Effector memory CD4-positive, alpha-beta T cell (primary cell): ENCODE results near the gene CAPN14.

Source experiments
- DNase-seq, 3 donors: peaks; one replicate each; pipeline ENCODE4 v3.0.0-alpha.2; 2020
- H3K27ac ChIP-seq: 2 replicates; pipeline ENCODE4 v1.7.0; 2013; ENCODE audit warnings: mild to moderate bottlenecking, low read length, moderate library complexity; ENCODE audit not compliant: insufficient read depth, poor library complexity, severe bottlenecking
- H3K27me3 ChIP-seq: replicated peaks from 2 replicates; pipeline ENCODE4 v1.7.0; 2013; ENCODE audit warnings: mild to moderate bottlenecking, low read length; ENCODE audit not compliant: insufficient read depth, control insufficient read depth, poor library complexity, severe bottlenecking
- H3K36me3 ChIP-seq: 2 replicates; pipeline ENCODE4 v1.7.0; 2013; ENCODE audit warnings: mild to moderate bottlenecking, low read length, moderate library complexity; ENCODE audit not compliant: control insufficient read depth, insufficient read depth
- H3K4me1 ChIP-seq: 2 replicates; pipeline ENCODE4 v1.7.0; 2013; ENCODE audit warnings: low read length, mild to moderate bottlenecking; ENCODE audit not compliant: control insufficient read depth, insufficient read depth, poor library complexity, severe bottlenecking
- H3K4me3 ChIP-seq: 2 replicates; pipeline ENCODE4 v1.7.0; 2013; ENCODE audit warnings: low read length, low read depth, mild to moderate bottlenecking; ENCODE audit not compliant: insufficient read depth, poor library complexity, severe bottlenecking
- H3K9me3 ChIP-seq: 2 replicates; pipeline ENCODE4 v1.7.0; 2013; ENCODE audit warnings: mild to moderate bottlenecking, low read length, moderate library complexity; ENCODE audit not compliant: control insufficient read depth

Gene CAPN14

GRCh38 chr2:31254237-31255203 lies 37.2 kb upstream of the CAPN14 start:
- H3K4me3 ChIP-seq = no peak overlapping the region
- H3K9me3 ChIP-seq = no peaks in the 10 kb centered on the region
- no peak for DNase-seq
- H3K36me3 ChIP-seq = no peaks in the 10 kb centered on the region
- H3K4me1 ChIP-seq = no peaks in the 10 kb centered on the region
- H3K27me3 ChIP-seq = no peaks in the 10 kb centered on the region
- no peak overlapping the region for H3K27ac ChIP-seq

- Histone ChIP-seq H3K9me3 (no peaks in the 10 kb centered on the region), H3K27me3 (no peaks in the 10 kb centered on the region), H3K27ac (no peak overlapping the region), H3K4me3 (no peak overlapping the region), H3K4me1 (no peaks in the 10 kb centered on the region), H3K36me3 (no peaks in the 10 kb centered on the region)
- no peak for DNase-seq
Measured at GRCh38 chr2:31253356-31254131, 36.2 kb upstream of the CAPN14 start.

- Histone ChIP-seq H3K4me1 (no peaks in the 10 kb centered on the region), H3K27ac (no peak overlapping the region), H3K4me3 (no peak overlapping the region), H3K27me3 (no peaks in the 10 kb centered on the region), H3K36me3 (no peaks in the 10 kb centered on the region), H3K9me3 (no peaks in the 10 kb centered on the region)
- DNase-seq = no peak
Measured at GRCh38 chr2:31251851-31252250, 34.5 kb upstream of the CAPN14 start.

- Histone ChIP-seq H3K27ac (no peak overlapping the region), H3K4me1 (no peaks in the 10 kb centered on the region), H3K27me3 (no peaks in the 10 kb centered on the region), H3K9me3 (no peaks in the 10 kb centered on the region), H3K4me3 (no peak overlapping the region), H3K36me3 (no peaks in the 10 kb centered on the region)
- no peak for DNase-seq
Measured at GRCh38 chr2:31251018-31251417, 33.7 kb upstream of the CAPN14 start.

- no peaks in the 10 kb centered on the region for H3K9me3 ChIP-seq
- no peaks in the 10 kb centered on the region for H3K4me1 ChIP-seq
- DNase-seq = no peak
- H3K27me3 ChIP-seq = no peaks in the 10 kb centered on the region
- H3K27ac ChIP-seq = no peak overlapping the region
- no peak overlapping the region for H3K4me3 ChIP-seq
- H3K36me3 ChIP-seq = no peaks in the 10 kb centered on the region
Measured at GRCh38 chr2:31249009-31249690, 31.8 kb upstream of the CAPN14 start.

- Histone ChIP-seq H3K9me3 (no peaks in the 10 kb centered on the region), H3K4me1 (no peaks in the 10 kb centered on the region), H3K27ac (no peak overlapping the region), H3K36me3 (no peaks in the 10 kb centered on the region), H3K4me3 (no peak overlapping the region), H3K27me3 (no peaks in the 10 kb centered on the region)
- no peak for DNase-seq
Measured at GRCh38 chr2:31248139-31248538, 30.8 kb upstream of the CAPN14 start.

- Histone ChIP-seq H3K36me3 (no peaks in the 10 kb centered on the region), H3K27ac (no peak overlapping the region), H3K4me3 (no peak overlapping the region), H3K9me3 (no peaks in the 10 kb centered on the region), H3K4me1 (no peaks in the 10 kb centered on the region), H3K27me3 (no peaks in the 10 kb centered on the region)
- DNase-seq = no peak
Measured at GRCh38 chr2:31247711-31248110, 30.4 kb upstream of the CAPN14 start.

- no peaks in the 10 kb centered on the region for H3K27me3 ChIP-seq
- no peaks in the 10 kb centered on the region for H3K36me3 ChIP-seq
- no peak overlapping the region for H3K4me3 ChIP-seq
- H3K9me3 ChIP-seq = no peaks in the 10 kb centered on the region
- H3K27ac ChIP-seq = no peak overlapping the region
- no peaks in the 10 kb centered on the region for H3K4me1 ChIP-seq
- DNase-seq = no peak
Measured at GRCh38 chr2:31246184-31246852, 29.0 kb upstream of the CAPN14 start.

GRCh38 chr2:31244101-31244500 lies 26.8 kb upstream of the CAPN14 start:
- Histone ChIP-seq H3K4me3 (no peak overlapping the region), H3K27me3 (no peaks in the 10 kb centered on the region), H3K4me1 (no peaks in the 10 kb centered on the region), H3K36me3 (no peaks in the 10 kb centered on the region), H3K9me3 (no peaks in the 10 kb centered on the region), H3K27ac (no peak overlapping the region)
- DNase-seq = no peak
